AG08395 (cell line): Measurements from ENCODE around the gene GRID1.

ENCODE experiments used
- DNase-seq: peaks from one replicate; pipeline ENCODE4 v3.0.0; 2012; ENCODE audit warnings: mixed read lengths, low spot score

The GRID1 gene

GRCh38 chr10:86368987-86369386 is 2.4 kb upstream of the GRID1 start:
- no peak for DNase-seq

- DNase-seq, result no peak
Observed at GRCh38 chr10:86368046-86368445, 1.5 kb upstream of the GRID1 start.

DNA sequence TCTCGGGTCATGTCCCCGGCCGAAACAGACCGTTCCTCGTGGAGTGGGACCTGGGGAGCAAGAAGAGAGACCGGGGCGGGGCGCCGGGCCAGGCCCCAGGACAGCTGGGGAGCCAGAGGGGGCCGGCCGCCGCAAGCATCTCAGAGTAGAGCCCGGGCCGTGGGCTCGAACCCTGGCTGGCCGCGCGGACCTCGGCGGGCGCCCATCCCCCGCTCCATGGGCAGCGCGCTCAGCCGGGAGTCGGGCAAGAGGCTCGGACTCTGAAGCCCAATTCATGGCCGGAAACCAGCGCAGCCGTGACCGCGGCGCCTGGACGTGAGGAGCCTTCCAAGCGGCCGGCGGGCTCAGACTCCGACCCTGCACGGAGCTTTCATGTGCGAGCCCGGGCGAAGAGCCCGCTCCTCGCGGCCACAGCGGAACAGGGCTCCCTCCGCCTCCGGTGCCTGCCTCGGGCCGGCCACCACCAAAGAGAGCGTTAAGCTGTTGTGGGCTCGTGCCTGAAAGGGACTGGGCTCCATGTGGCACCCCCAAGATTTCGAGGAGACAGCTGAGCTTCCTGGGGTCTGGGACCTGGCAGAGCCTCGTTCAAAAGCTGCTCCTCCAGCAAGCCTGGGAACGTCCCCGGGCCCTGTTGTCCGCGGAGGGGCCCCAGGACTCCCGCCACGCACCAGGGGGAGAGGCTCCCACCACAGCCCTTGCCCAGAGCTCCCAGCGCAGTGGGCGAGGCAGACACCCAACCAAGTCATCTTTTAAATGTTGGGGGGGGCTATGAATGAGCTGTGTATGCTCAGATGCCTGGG is 757 bp upstream of the GRID1 start:
- DNase-seq, result no peak

GRCh38 chr10:86366902-86367151 is 232 bp upstream of the GRID1 start:
- no peak for DNase-seq

DNA sequence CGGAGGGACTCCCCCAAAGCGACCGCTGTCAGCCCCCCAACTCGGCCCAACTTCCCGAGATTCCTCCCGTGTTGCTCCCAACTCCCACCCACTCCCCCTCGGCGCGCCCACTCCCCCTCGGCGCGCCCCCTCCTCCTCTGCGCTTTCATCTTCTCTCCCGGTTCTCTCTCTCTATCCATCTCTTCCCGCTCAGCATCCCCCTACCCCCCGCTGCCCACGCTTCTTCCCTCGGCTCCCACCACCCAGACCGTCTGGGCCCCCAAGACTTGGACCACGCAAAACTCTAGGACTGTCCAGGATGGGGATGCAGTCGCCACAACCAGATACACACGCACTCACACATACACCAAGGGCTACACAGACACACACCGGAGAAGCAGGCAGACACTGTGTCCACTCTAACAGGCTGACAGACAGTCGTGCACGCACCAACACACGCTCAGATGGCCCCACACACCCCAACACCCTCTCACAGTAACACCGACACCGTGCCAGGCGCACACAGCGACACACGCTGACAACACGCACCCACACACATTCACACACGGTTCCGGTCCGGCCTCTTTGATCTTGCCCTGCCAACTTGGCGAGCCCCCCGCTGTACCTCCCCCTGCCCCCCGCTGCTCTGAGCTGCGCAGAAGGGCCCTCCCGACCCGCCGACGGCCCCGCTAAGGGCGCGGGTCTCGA is 1.1 kb downstream of the GRID1 start:
- DNase-seq, result no peak

DNA sequence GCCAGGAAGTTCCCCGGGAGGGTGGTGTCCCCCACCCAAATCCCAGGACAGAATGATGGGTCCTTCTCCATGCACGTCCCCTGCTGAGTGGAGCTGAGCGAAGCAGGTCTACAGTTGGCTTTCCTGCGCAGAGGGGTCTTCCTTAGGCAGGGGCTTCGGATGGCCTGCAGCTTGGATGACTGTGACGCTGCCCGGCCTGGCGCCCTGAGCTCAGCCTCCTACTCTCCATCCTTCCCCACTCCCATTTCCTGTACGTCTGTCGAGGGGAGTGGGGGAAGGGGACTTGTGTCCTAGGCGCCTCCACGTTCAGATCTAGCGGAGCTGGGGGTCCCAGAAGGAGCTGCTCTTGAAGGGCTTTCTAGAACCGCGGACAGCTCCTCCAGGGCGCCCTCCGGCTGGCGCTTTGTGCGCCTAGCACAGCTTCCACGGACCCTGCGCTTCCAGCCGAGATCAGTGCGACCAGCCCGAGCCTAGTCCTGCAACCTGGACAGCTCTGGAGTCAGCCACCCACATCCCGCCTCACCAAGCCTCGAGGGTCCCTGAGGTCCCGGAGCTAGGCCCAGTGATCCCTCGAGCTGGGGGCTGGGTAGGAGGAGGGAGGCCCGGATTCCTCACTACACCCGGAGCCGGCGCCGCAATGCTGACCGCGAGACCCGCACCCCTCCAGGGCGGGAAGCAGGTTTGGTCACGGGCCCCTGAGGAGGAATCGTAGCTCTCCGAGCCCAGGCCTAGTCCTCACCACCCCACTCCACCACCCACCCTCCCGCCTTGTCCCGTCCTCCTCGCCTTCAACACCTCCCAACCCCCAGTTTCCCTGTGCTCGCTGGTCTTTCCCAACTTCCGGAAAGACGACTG is 1.9 kb downstream of the GRID1 start:
- DNase-seq, result no peak

GRCh38 chr10:86363833-86364490 is 2.6 kb downstream of the GRID1 start:
- no peak for DNase-seq

DNA sequence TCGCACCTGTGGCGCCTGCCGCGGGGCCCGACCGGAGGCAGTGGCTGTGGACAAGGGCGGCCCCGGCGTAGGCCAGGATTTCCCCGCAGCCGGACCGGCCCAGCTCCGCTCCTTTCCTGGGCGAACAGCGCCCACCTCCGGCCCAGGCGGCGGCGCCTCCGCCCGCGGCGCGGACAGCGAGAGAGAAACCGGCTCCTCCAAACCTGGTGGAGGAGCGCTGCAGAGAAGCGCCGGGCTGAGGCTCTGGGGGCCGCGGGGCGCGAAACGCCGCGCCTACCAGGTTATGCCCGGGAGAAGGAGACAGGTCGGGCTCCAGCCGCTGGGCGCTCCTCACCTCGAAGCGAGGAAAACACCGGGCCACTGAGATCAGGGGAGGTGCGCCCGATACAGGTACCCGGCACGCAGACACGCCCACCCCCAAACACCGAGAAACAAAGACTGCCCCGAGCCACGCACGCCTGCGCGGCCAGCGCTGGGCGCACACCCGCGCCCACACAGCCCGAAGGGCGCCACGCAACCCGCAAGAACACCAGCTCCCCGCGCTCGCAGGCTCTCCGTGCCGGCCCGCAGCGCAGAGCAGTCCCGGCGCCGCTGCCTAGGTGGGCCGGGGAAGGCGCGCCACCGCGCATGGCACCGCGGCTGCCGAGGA is 3.3 kb downstream of the GRID1 start:
- no peak for DNase-seq

DNA sequence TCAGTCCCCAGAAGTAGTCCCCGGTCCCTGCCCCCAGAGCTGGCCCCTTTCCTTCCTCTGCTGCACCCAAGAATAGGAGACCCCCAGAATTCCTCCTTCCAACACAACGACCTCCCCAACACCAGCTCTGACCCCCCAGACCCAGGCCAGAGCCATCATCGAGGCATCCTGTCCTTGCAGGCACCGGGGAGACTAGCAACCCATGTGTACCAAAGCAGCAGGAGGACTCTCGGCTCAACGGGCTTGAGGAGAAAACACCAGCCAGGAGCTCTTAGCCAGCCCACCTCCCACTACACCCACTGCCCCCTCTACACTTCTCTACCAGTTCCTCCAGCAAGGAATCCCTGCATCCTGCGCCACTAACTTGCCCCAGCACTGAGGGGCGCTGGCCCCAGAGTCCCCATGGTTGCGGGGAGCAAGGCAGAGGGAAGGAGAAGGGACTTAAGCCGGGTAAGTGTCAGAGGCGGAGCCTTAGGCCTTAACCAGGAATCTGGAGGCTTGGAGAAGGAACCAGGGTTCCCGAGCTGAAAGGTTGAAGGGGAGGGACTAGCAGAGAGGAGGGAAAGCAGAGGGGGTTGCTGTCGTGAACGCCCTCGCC is 3.9 kb downstream of the GRID1 start:
- DNase-seq, result no peak

- no peak for DNase-seq
Observed at GRCh38 chr10:86362129-86362527, 4.5 kb downstream of the GRID1 start.

DNA sequence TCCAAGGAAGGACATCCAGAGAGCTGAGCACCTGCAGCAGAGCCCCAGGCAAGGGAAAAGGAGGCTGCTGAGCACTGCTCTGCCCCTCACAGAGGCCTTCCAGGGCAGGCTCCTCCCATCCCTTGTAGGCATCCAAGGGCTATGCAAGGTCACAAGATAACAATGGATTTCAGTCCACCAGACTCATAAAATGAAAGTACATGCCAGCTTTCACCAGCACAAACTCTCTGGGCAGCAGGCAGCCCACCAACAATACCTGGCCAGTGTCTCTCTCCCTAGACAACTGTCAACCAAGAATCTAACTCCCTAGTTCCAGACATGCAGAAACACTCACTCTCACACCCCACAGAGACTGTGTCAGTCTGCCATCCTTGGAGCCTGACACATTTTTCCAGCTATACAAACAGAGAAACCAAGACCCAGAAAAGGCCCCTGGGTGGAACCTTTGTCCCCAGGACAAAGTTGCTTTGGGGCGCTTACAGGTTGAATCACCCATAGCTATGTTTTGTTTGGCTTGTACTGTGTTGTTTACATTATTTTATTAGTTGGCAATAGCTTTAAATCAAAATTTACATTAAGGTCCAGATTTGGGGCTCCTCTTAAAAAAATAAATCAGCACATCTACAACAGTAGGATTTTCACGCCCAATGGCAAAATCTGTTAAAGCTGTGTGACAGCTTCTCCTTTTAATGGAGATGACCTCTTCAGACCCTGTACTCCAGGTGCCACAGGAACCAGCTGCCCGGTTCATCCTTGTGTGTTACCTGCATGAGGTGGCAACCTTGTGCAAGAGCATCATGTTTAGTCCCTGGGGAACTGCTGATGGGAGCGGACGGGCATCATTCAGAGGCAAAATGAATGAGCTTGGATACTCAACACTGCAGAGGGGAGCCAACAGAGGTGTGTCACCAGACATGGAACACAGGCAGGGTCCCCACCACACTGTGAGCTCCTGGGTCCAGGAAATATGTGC is 5.2 kb downstream of the GRID1 start:
- DNase-seq, result no peak

GRCh38 chr10:86360657-86361056 is 5.9 kb downstream of the GRID1 start:
- DNase-seq, result no peak

- DNase-seq, result no peak
Observed at GRCh38 chr10:86359954-86360353, 6.6 kb downstream of the GRID1 start.

- DNase-seq, result no peak
Observed at GRCh38 chr10:86359111-86359510, 7.5 kb downstream of the GRID1 start.

- no peak for DNase-seq
Observed at GRCh38 chr10:86357676-86358075, 8.9 kb downstream of the GRID1 start.

GRCh38 chr10:86357041-86357440 is 9.6 kb downstream of the GRID1 start:
- DNase-seq, result no peak

DNA sequence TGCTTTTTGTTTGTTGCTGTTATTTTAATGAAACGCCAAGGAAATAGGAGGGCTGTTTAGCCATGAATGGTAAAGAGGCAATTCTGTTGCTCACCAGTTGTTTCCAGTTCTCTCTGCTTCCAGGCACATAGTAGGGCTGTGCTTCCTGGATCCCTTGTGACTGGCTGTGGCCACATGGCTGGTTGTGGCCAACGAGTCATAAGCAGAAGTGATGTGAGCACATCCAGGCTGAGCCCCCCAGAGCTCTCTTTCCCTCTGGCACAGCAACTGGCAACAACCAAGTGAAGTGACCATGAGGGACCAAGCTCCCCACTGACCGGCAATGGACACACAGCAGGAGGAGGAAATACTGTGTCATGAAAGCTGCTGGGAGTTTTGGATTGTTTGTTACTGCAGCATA is 10.3 kb downstream of the GRID1 start:
- no peak for DNase-seq

GRCh38 chr10:86355571-86356038 is 11.0 kb downstream of the GRID1 start:
- no peak for DNase-seq

GRCh38 chr10:86354761-86355540 is 11.6 kb downstream of the GRID1 start:
- DNase-seq, result no peak
